ENCODE measurements around the gene PBX1. TPM values are rescaled to one million over a fixed set of nuclear protein-coding genes. Genes with fewer than 3 reads are reported as not detected.

The PBX1 gene
- total and polyA plus RNA-seq, 7 donors, result 6.7 to 168 (median 118) TPM

DNA sequence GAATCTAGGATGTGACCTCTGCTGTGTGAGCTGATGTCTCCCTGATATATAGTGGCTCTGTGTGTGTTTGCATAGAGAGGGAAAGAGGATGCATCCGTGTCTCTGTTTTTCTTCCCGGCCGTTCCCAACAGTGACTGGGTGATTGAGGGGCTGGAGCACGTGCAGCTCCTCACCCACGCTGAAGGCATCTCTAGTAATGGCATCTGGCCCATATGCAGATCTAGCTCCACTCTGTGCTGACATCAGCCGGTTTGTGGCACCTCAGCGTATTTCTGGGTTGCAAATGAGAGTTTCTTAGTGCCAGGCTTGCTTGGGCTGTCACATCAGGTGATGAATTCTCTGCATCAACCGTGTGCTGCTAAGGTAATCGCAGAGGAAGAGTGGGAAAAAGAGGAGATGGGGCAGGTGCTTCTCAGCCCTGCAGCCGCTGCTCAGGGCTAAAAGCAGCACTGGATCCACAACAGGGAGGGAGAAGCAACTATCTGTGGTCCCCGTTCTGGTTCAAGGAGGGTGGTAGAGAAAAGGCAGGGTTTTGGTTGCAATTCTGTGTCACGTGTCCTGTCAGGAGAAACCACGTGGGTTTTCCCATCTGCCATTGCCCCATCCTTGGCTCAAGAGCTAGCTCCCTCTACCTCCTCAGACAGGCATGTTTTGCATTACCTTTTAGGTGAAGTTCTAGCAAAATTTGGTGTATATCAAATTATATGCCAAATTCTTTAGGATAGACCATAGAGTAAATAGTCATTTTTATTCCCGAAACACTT lies 282.9 kb downstream of the PBX1 start:
- peaks cover 0 to 90% (median 55%) of the 10 kb centered on the region in 4 donors for H3K4me1 ChIP-seq
- H3K27me3 ChIP-seq, result no peaks in the 10 kb centered on the region
- 89 to 95% methylated on average over 14 of the region's 14 CpGs for WGBS, 2 donors
- no peak overlapping the region for H3K4me3 ChIP-seq
- intact Hi-C loops (cut with DNase I), result no loop called here
- TF ChIP-seq POLR2A (IDR thresholded peaks at IDR 0.05), result no peak
- TF ChIP-seq, protein P1, sequence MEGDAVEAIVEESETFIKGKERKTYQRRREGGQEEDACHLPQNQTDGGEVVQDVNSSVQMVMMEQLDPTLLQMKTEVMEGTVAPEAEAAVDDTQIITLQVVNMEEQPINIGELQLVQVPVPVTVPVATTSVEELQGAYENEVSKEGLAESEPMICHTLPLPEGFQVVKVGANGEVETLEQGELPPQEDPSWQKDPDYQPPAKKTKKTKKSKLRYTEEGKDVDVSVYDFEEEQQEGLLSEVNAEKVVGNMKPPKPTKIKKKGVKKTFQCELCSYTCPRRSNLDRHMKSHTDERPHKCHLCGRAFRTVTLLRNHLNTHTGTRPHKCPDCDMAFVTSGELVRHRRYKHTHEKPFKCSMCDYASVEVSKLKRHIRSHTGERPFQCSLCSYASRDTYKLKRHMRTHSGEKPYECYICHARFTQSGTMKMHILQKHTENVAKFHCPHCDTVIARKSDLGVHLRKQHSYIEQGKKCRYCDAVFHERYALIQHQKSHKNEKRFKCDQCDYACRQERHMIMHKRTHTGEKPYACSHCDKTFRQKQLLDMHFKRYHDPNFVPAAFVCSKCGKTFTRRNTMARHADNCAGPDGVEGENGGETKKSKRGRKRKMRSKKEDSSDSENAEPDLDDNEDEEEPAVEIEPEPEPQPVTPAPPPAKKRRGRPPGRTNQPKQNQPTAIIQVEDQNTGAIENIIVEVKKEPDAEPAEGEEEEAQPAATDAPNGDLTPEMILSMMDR (IDR thresholded peaks at IDR 0.05), result no peak
- TF ChIP-seq POLR2AphosphoS5 (IDR thresholded peaks at IDR 0.05), result no peak
- no peak for DNase-seq
- H3K27ac ChIP-seq, result peak overlapping the region in 2 of 4 donors; percentile 3 to 30
- peaks cover 0 to 14% (median 0%) of the 10 kb centered on the region in 4 donors for H3K36me3 ChIP-seq
- H3K9me3 ChIP-seq, result no peaks in the 10 kb centered on the region

GRCh38 chr1:164842870-164843269 lies 283.9 kb downstream of the PBX1 start:
- Histone ChIP-seq H3K9me3 (no peaks in the 10 kb centered on the region), H3K27me3 (no peaks in the 10 kb centered on the region), H3K27ac (peak overlapping the region in 3 of 4 donors; percentile 23 to 50 (median 41)), H3K36me3 (peaks cover 0 to 22% (median 3%) of the 10 kb centered on the region in 4 donors), H3K4me1 (peaks cover 0 to 90% (median 62%) of the 10 kb centered on the region in 4 donors), H3K4me3 (no peak overlapping the region)
- intact Hi-C loops (cut with DNase I), result no loop called here
- TF ChIP-seq POLR2AphosphoS5 (IDR thresholded peaks at IDR 0.05) (no peak), EP300 (IDR thresholded peaks at IDR 0.05) (no peak), POLR2A (IDR thresholded peaks at IDR 0.05) (no peak)
- TF ChIP-seq, protein P1 (IDR thresholded peaks at IDR 0.05), result no peak
- 76 to 83% methylated on average over 10 of the region's 10 CpGs for WGBS, 2 donors
- DNase-seq, result no peak

DNA sequence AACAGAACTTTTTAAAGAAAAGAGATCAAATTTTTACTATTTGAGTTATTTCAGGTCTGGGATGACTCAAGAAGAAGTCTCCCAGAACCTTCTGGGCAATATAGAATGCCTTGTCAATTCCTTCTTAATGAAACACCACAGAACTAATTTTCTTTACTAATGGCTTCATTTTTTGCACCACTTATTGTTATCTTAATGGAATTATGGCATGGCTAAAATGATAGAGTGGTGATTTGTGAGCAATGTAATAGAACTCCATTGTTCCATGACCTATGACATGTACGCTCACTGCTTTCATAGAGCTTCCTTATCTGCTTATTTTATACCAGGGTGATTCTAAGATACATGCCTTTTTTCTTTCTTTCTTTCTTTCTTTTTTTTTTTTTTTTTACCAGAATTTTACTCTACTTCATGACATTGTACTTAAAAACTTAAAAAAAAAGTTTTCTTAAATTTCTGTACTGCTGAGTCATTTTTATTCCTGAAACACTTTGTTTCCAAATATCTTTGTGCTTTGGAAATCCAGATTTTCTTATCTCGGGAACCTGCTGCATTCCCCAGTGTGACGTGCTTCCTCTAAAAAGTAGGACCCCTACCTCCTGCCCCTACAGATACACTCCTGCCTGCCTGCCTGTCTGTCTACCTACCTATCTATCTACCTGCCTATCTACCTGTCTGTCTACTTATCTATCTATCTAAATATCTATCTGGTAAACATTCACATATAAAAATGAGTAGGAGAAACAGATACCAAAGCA lies 284.9 kb downstream of the PBX1 start:
- Histone ChIP-seq H3K27ac (peak overlapping the region in 1 of 4 donors; percentile 41), H3K27me3 (no peaks in the 10 kb centered on the region), H3K36me3 (peaks cover 0 to 24% (median 4%) of the 10 kb centered on the region in 4 donors), H3K9me3 (no peaks in the 10 kb centered on the region), H3K4me3 (no peak overlapping the region), H3K4me1 (peaks cover 0 to 90% (median 70%) of the 10 kb centered on the region in 4 donors)
- TF ChIP-seq POLR2AphosphoS5 (IDR thresholded peaks at IDR 0.05) (no peak), EP300 (IDR thresholded peaks at IDR 0.05) (no peak), POLR2A (IDR thresholded peaks at IDR 0.05) (no peak)
- TF ChIP-seq, protein P1 (IDR thresholded peaks at IDR 0.05), result no peak
- no peak for DNase-seq
- WGBS, 2 donors, result 92 to 96% methylated on average over 3 of the region's 3 CpGs
- intact Hi-C loops (cut with DNase I), result no loop called here

- H3K27ac ChIP-seq, result peak overlapping the region in 3 of 4 donors; percentile 50 to 61 (median 60)
- intact Hi-C loops (cut with DNase I), result no loop called here
- H3K9me3 ChIP-seq, result no peaks in the 10 kb centered on the region
- peaks cover 0 to 31% (median 4%) of the 10 kb centered on the region in 4 donors for H3K36me3 ChIP-seq
- no peak overlapping the region for H3K4me3 ChIP-seq
- DNase-seq, result no peak
- 85 to 91% methylated on average over 13 of the region's 13 CpGs for WGBS, 2 donors
- TF ChIP-seq, protein P1 (IDR thresholded peaks at IDR 0.05), result no peak
- TF ChIP-seq POLR2AphosphoS5 (IDR thresholded peaks at IDR 0.05), result peak in 2 of 4 donors; percentile 50 to 51
- no peaks in the 10 kb centered on the region for H3K27me3 ChIP-seq
- peaks cover 0 to 81% (median 66%) of the 10 kb centered on the region in 4 donors for H3K4me1 ChIP-seq
These were observed 288.0 kb downstream of the PBX1 start for GRCh38 chr1:164846731-164847691.

Measured in sigmoid colon (tissue), 7 donors.